ENCODE measurements around the gene ZSCAN2.
"Not testable (repeated sequence)": the region's sequence is repeated elsewhere in the genome, so short reads cannot be mapped to it uniquely, and the experiment has no call there.

The ZSCAN2 gene

GRCh38 chr15:84631706-84632272 lies 31.0 kb downstream of the ZSCAN2 start:
- no peak for TF ChIP-seq CTCF (IDR thresholded peaks at IDR 0.05; ENCODE audit: control insufficient read depth, extremely low read depth, insufficient read depth)
- DNase-seq (ENCODE audit: low read depth) = no peak
- peak overlapping the region; percentile 56 for H3K4me3 ChIP-seq (ENCODE audit: low read depth, low read length)

GRCh38 chr15:84633311-84634227 lies 32.8 kb downstream of the ZSCAN2 start:
- no peak for DNase-seq (ENCODE audit: low read depth)
- peak; percentile 11; the same call in 1 of the 2 replicates for TF ChIP-seq CTCF (IDR thresholded peaks at IDR 0.05; ENCODE audit: control insufficient read depth, extremely low read depth, insufficient read depth)
- peak overlapping the region; percentile 54 for H3K4me3 ChIP-seq (ENCODE audit: low read depth, low read length)

GRCh38 chr15:84634228-84634837 lies 33.5 kb downstream of the ZSCAN2 start:
- no peak for TF ChIP-seq CTCF (IDR thresholded peaks at IDR 0.05; ENCODE audit: control insufficient read depth, extremely low read depth, insufficient read depth)
- H3K4me3 ChIP-seq (ENCODE audit: low read depth, low read length) = peak overlapping the region; percentile 54

GRCh38 chr15:84638103-84638502 lies 37.3 kb downstream of the ZSCAN2 start:
- no peak overlapping the region for H3K4me3 ChIP-seq (ENCODE audit: low read depth, low read length)
- peak; percentile 34 for TF ChIP-seq CTCF (IDR thresholded peaks at IDR 0.05; ENCODE audit: control insufficient read depth, extremely low read depth, insufficient read depth)
- DNase-seq (ENCODE audit: low read depth) = no peak

More at GRCh38 chr15:84634228-84634837, 33.5 kb downstream of the ZSCAN2 start:
- DNase-seq (ENCODE audit: low read depth) = no peak

GRCh38 chr15:84641871-84642270 lies 41.1 kb downstream of the ZSCAN2 start:
- not testable (repeated sequence) for DNase-seq (ENCODE audit: low read depth); H3K4me3 ChIP-seq (ENCODE audit: low read depth, low read length)

GRCh38 chr15:84642640-84643039 lies 41.8 kb downstream of the ZSCAN2 start:
- not testable (repeated sequence) for H3K4me3 ChIP-seq (ENCODE audit: low read depth, low read length); DNase-seq (ENCODE audit: low read depth)

- no peak overlapping the region for H3K4me3 ChIP-seq (ENCODE audit: low read depth, low read length)
- no peak for DNase-seq (ENCODE audit: low read depth)
- TF ChIP-seq CTCF (IDR thresholded peaks at IDR 0.05; ENCODE audit: control insufficient read depth, extremely low read depth, insufficient read depth) = no peak
Measured at GRCh38 chr15:84643838-84644237, 43.0 kb downstream of the ZSCAN2 start.
